ENCODE measurements around the gene STKLD1.

Gene STKLD1

DNA sequence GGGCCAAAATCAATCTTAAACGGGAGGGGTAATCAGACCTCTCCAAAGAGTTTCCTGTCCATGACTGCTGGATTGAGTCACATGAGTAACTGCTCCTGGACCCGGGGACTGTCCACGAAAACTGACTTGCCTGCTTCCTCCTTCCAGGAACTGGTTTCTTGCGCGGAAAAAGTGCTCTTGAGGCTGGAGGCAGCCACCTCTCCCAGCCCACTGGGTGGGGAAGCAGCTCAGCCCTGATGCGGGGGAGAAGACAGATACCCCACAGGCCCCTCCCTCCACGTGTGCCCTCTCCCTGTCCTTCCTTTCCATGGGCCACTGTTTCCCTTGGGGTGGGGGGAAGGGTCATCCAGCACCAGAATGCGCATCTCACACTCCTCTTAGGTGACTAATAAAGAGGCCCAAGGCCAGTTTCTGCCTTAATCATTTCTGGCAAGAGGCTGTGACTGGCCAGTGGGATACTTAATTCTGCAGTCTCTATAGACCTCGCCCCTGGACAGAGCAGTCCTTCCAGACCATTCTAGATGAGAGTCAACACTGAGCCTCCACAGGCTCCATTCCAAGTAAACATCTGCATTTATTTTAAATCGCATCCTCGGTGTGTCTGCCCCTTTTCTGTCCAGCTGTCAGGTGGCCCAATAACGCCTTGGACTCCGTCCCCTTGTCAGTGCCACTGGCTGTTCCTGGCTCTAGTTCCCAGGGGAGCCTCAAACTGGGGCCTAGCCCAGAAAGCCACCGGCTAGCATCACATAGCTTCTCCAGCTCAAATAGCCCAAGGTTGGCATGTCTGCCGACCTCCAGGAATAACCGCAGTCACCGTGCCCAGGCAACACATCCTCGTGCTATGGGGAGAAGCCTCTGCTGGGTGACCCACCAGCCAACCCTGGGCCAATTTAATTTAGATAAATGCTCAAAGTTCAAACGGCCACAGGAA is 29.6 kb downstream of the STKLD1 start:
- Histone ChIP-seq H3K4me1 (ENCODE audit: insufficient read depth, poor library complexity, severe bottlenecking) (no peaks in the 10 kb centered on the region), H3K9me3 (ENCODE audit: severe bottlenecking) (no peaks in the 10 kb centered on the region), H3K27ac (ENCODE audit: poor library complexity, severe bottlenecking) (no peak overlapping the region), H3K4me3 (ENCODE audit: severe bottlenecking) (no peak overlapping the region), H3K36me3 (ENCODE audit: low read depth) (peaks cover 58% of the 10 kb centered on the region), H3K27me3 (ENCODE audit: insufficient read depth, poor library complexity, severe bottlenecking) (no peaks in the 10 kb centered on the region)
- no peak; the same call in 2 of the 3 replicates for ATAC-seq (ENCODE audit: low read depth)
- no peak for DNase-seq (ENCODE audit: low spot score)
- TF ChIP-seq, protein P1, sequence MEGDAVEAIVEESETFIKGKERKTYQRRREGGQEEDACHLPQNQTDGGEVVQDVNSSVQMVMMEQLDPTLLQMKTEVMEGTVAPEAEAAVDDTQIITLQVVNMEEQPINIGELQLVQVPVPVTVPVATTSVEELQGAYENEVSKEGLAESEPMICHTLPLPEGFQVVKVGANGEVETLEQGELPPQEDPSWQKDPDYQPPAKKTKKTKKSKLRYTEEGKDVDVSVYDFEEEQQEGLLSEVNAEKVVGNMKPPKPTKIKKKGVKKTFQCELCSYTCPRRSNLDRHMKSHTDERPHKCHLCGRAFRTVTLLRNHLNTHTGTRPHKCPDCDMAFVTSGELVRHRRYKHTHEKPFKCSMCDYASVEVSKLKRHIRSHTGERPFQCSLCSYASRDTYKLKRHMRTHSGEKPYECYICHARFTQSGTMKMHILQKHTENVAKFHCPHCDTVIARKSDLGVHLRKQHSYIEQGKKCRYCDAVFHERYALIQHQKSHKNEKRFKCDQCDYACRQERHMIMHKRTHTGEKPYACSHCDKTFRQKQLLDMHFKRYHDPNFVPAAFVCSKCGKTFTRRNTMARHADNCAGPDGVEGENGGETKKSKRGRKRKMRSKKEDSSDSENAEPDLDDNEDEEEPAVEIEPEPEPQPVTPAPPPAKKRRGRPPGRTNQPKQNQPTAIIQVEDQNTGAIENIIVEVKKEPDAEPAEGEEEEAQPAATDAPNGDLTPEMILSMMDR (IDR thresholded peaks at IDR 0.05; ENCODE audit: poor library complexity, severe bottlenecking), result no peak

DNA sequence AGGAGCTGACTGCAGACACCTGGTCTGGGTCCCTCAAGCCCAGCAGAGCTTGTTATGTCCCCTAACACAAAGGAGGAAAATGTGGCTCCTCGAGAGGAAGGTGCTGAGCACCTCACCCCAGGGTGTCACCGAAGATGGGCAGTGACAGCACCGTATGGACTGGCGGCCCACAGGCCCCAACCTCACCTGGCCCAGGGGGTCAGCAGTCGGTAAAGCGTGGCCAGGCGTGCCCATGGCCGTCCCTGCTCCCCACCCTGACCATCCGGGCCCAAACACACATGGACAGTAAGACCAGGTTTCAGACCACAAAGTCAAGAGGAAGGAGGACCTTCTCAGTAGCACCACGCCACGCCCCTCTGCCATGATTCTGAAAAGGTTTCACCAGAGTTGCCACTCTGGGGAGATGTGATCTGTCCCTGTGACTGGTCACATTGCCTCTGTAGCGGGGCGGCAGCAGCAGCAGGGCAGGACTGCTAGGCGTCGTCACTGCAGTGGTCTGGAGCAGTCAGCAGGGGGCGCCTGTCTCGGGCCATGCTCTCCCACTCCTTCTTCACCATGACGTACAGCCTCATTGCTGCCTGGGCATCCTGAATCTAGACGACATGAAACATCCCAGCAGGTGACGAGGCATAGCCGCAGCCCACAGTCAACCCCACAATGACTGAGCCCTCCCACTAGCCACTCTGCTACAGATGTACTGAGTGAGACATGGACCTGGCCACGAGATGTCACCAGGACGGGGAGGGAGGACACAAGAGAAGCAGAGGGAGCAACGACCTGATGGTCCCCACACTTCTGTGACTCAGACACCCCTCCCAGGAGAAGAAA is 30.5 kb downstream of the STKLD1 start:
- no peaks in the 10 kb centered on the region for H3K4me1 ChIP-seq (ENCODE audit: insufficient read depth, poor library complexity, severe bottlenecking)
- H3K9me3 ChIP-seq (ENCODE audit: severe bottlenecking), result no peaks in the 10 kb centered on the region
- ATAC-seq (ENCODE audit: low read depth) (peak; percentile 48), DNase-seq (ENCODE audit: low spot score) (peak; percentile 59)
- TF ChIP-seq, protein P1 (IDR thresholded peaks at IDR 0.05; ENCODE audit: poor library complexity, severe bottlenecking), result peak; percentile 77
- no peak overlapping the region for H3K4me3 ChIP-seq (ENCODE audit: severe bottlenecking)
- H3K36me3 ChIP-seq (ENCODE audit: low read depth), result peaks cover 67% of the 10 kb centered on the region
- no peaks in the 10 kb centered on the region for H3K27me3 ChIP-seq (ENCODE audit: insufficient read depth, poor library complexity, severe bottlenecking)
- H3K27ac ChIP-seq (ENCODE audit: poor library complexity, severe bottlenecking), result no peak overlapping the region

DNA sequence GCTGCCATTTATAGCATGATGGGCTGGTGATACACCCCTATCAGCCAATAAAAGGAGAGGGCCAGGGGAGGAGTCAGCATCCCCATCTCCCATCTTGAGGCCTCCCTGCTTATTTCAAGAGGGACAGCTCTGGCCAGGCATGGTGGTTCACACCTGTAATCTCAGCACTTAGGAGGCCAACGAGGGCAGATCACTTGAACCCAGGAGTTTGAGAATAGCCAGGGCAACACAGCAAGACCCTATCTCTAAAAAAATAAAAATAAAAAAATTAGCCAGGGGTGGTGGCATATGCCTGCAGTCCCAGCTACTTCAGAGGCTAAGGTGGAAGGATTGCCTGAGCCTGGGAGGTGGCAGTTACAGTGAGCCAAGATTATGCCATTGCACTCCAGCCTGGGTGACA is 31.9 kb downstream of the STKLD1 start:
- Histone ChIP-seq H3K36me3 (ENCODE audit: low read depth) (peaks cover 78% of the 10 kb centered on the region), H3K27ac (ENCODE audit: poor library complexity, severe bottlenecking) (no peak overlapping the region)

DNA sequence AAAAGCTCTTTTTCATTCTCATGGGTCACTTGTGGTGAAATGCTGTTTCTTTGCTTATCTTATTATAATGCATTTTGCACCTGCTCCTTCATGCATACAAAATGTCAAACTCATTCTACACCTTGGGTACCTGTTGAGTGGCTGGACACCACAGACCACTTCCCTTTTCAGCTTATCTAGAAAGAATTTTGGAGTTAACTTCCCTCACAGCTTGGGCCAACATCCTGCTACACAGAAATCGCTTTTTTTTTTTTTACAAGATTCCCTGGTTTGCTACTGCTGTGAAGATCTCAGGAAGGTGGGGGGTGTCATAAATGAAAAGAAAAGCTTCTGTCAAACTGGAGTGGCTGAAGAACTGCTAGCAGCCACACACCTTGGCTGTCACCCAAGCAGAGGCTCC is 39.0 kb downstream of the STKLD1 start:
- Histone ChIP-seq H3K27ac (ENCODE audit: poor library complexity, severe bottlenecking) (no peak overlapping the region), H3K27me3 (ENCODE audit: insufficient read depth, poor library complexity, severe bottlenecking) (no peaks in the 10 kb centered on the region), H3K36me3 (ENCODE audit: low read depth) (peaks cover 62% of the 10 kb centered on the region), H3K9me3 (ENCODE audit: severe bottlenecking) (no peaks in the 10 kb centered on the region), H3K4me3 (ENCODE audit: severe bottlenecking) (no peak overlapping the region), H3K4me1 (ENCODE audit: insufficient read depth, poor library complexity, severe bottlenecking) (no peaks in the 10 kb centered on the region)
- TF ChIP-seq, protein P1 (IDR thresholded peaks at IDR 0.05; ENCODE audit: poor library complexity, severe bottlenecking), result no peak
- ATAC-seq (ENCODE audit: low read depth), result no peak
- no peak for DNase-seq (ENCODE audit: low spot score)

More for the DNA sequence above, 31.9 kb downstream of the STKLD1 start:
- no peaks in the 10 kb centered on the region for H3K9me3 ChIP-seq (ENCODE audit: severe bottlenecking)
- ATAC-seq (ENCODE audit: low read depth), result no peak
- no peak overlapping the region for H3K4me3 ChIP-seq (ENCODE audit: severe bottlenecking)
- TF ChIP-seq, protein P1 (IDR thresholded peaks at IDR 0.05; ENCODE audit: poor library complexity, severe bottlenecking), result no peak
- DNase-seq (ENCODE audit: low spot score), result no peak
- no peaks in the 10 kb centered on the region for H3K27me3 ChIP-seq (ENCODE audit: insufficient read depth, poor library complexity, severe bottlenecking)
- H3K4me1 ChIP-seq (ENCODE audit: insufficient read depth, poor library complexity, severe bottlenecking), result no peaks in the 10 kb centered on the region

Data from RWPE2 (cell line).